HepG2 (cell line): Measurements from ENCODE around the gene FDXR. TPM values are rescaled to one million over a fixed set of nuclear protein-coding genes. Genes with fewer than 3 reads are reported as not detected.

ENCODE experiments used
- ATAC-seq: fragments of 200-7000 bp; cut with Tn5 transposase; 3 replicates; pipeline ENCODE4 v1.9.1; 2020; ENCODE audit warnings: mild to moderate bottlenecking, moderate library complexity
- BruUV-seq: library from RNA; stranded (reverse); fragments of 400-500 nt; replicated peaks from 2 replicates; lab custom pipeline; 2021; lab: Mats Ljungman, UMichigan
- CTCF ChIA-PET: fragments of 300-600 bp; formaldehyde crosslinking; extraction: SDS; loops from one replicate; lab custom pipeline; 2021; ENCODE audit warnings: low total read pairs, inconsistent platforms, low intra/inter-chr PET ratio; lab: Yijun Ruan, JAX
- POLR2A ChIA-PET: fragments of 350-600 bp; sonication (Branson Sonifier 250); formaldehyde crosslinking; loops from one replicate; lab custom pipeline; 2020; ENCODE audit warnings: antibody characterized with exemption, inconsistent platforms; lab: Yijun Ruan, JAX
- DNase-seq: peaks from one replicate; pipeline ENCODE4 v3.0.0-alpha.2; 2015; ENCODE audit warnings: low spot score
- FAIRE-seq: peaks from 3 replicates; lab custom pipeline; 2011; peaks lifted over from hg19 to GRCh38; lab: Jason Lieb, UNC
- H2AFZ ChIP-seq: one replicate; pipeline ENCODE4 v1.6.1; 2011; ENCODE audit warnings: low read length, inconsistent platforms
- H3K27ac ChIP-seq: fragments of 300-600 bp; 3 replicates; pipeline ENCODE4 v1.8.0; 2011; ENCODE audit warnings: mixed run types, mild to moderate bottlenecking, mixed read lengths, low read length, inconsistent platforms; ENCODE audit not compliant: insufficient read depth; ENCODE audit errors: extremely low read length
- H3K27me3 ChIP-seq, 2 experiments: fragments of 200-600 bp in 1 of 2; 2 replicates in 1 of 2; 3 replicates in 1 of 2; pipeline versions ENCODE4 v1.6.0 to v1.8.0; 2011; ENCODE audit warnings: low read length in 2 of 2, mild to moderate bottlenecking in 2 of 2, moderate library complexity in 2 of 2, inconsistent platforms in 1 of 2; ENCODE audit not compliant: insufficient read depth in 2 of 2, control insufficient read depth in 1 of 2
- H3K36me3 ChIP-seq, 2 experiments: fragments of 200-600 bp in 1 of 2; replicated peaks in 1 of 2; 2 replicates in 1 of 2; 3 replicates in 1 of 2; pipeline versions ENCODE4 v1.5.1 to v1.8.0; 2011; ENCODE audit warnings: low read length in 2 of 2, inconsistent platforms in 1 of 2; ENCODE audit not compliant: insufficient read depth in 2 of 2, control insufficient read depth in 1 of 2
- H3K4me1 ChIP-seq: 2 replicates; pipeline ENCODE4 v1.5.1; 2012; ENCODE audit warnings: low read length, inconsistent platforms; ENCODE audit not compliant: insufficient read depth
- H3K4me2 ChIP-seq: 2 replicates; pipeline ENCODE4 v1.6.0; 2011; ENCODE audit warnings: low read depth, low read length, inconsistent platforms
- H3K4me3 ChIP-seq, 3 experiments: fragments of 200-600 bp in 1 of 3; sonication (generic), shearing (Covaris generic) in 1 of 3; replicated peaks in 1 of 3; 2 replicates each; pipeline ENCODE4 v1.5.1; 2011 to 2016; ENCODE audit warnings: low read length in 3 of 3, inconsistent platforms in 2 of 3, low read depth in 2 of 3, mild to moderate bottlenecking in 2 of 3, control low read depth in 1 of 3, mixed read lengths in 1 of 3; ENCODE audit not compliant: insufficient read depth in 1 of 3
- H3K79me2 ChIP-seq: one replicate; pipeline ENCODE4 v1.6.1; 2011; ENCODE audit warnings: low read length, inconsistent platforms; ENCODE audit not compliant: insufficient read depth
- H3K9ac ChIP-seq: 2 replicates; pipeline ENCODE4 v1.6.0; 2011; ENCODE audit warnings: mild to moderate bottlenecking, low read depth, low read length, inconsistent platforms; ENCODE audit not compliant: insufficient read depth
- H3K9me3 ChIP-seq: 2 replicates; pipeline ENCODE4 v1.5.1; 2012; ENCODE audit warnings: mild to moderate bottlenecking, low read length
- H4K20me1 ChIP-seq: 2 replicates; pipeline ENCODE4 v1.6.0; 2011; ENCODE audit warnings: inconsistent platforms, mild to moderate bottlenecking, low read length, moderate library complexity; ENCODE audit not compliant: insufficient read depth
- ARHGAP35 ChIP-seq: sonication (generic); formaldehyde crosslinking; IDR thresholded peaks from 2 replicates; pipeline ENCODE4 v1.9.0; 2022; ENCODE audit warnings: mild to moderate bottlenecking, inconsistent platforms, moderate library complexity, missing genetic modification reagents, borderline replicate concordance
- ELF4 ChIP-seq: sonication (generic); formaldehyde crosslinking; IDR thresholded peaks from 2 replicates; pipeline ENCODE4 v1.5.0; 2020; ENCODE audit warnings: missing genetic modification reagents, mild to moderate bottlenecking, moderate library complexity, borderline replicate concordance
- HMGXB4 ChIP-seq, 2 experiments: sonication (generic) in 1 of 2; formaldehyde crosslinking in 1 of 2; IDR thresholded peaks; 2 replicates each; pipeline versions ENCODE4 v1.4.0 to v1.6.1; 2018 to 2020; ENCODE audit warnings: missing genetic modification reagents in 2 of 2, borderline replicate concordance in 1 of 2, low read depth in 1 of 2, mild to moderate bottlenecking in 1 of 2, missing biosample characterization in 1 of 2
- MEF2D ChIP-seq: sonication (generic); formaldehyde crosslinking; IDR thresholded peaks from 2 replicates; pipeline ENCODE4 v1.5.1; 2020; ENCODE audit warnings: mild to moderate bottlenecking, missing genetic modification reagents
- MZF1 ChIP-seq: sonication (generic); formaldehyde crosslinking; IDR thresholded peaks from 2 replicates; pipeline ENCODE4 v1.8.1; 2023; ENCODE audit warnings: mild to moderate bottlenecking, missing genetic modification reagents, borderline replicate concordance
- PHF8 ChIP-seq: sonication (generic); formaldehyde crosslinking; IDR thresholded peaks from 2 replicates; pipeline ENCODE4 v1.5.0; 2020; ENCODE audit warnings: missing genetic modification reagents
- SALL2 ChIP-seq: sonication (generic); formaldehyde crosslinking; IDR thresholded peaks from 2 replicates; pipeline ENCODE4 v1.8.1; 2023; ENCODE audit warnings: mild to moderate bottlenecking, missing genetic modification reagents, inconsistent platforms
- ZHX1 ChIP-seq: sonication (generic); formaldehyde crosslinking; IDR thresholded peaks from 2 replicates; pipeline ENCODE4 v1.8.1; 2022; ENCODE audit warnings: low read depth, mild to moderate bottlenecking, missing genetic modification reagents
- ZNF136 ChIP-seq: sonication (generic); formaldehyde crosslinking; IDR thresholded peaks from 2 replicates; pipeline ENCODE4 v1.8.1; 2022; ENCODE audit warnings: low read depth, mild to moderate bottlenecking, moderate library complexity, missing genetic modification reagents
- ZNF274 ChIP-seq: sonication (generic); formaldehyde crosslinking; IDR thresholded peaks from 2 replicates; pipeline ENCODE4 v1.5.1; 2020; ENCODE audit warnings: mild to moderate bottlenecking, missing genetic modification reagents
- ZNF354B ChIP-seq: sonication (generic); formaldehyde crosslinking; IDR thresholded peaks from 2 replicates; pipeline ENCODE4 v1.8.0; 2022; ENCODE audit warnings: mild to moderate bottlenecking, missing genetic modification reagents
- WGBS: methylation state at CpG from one replicate; pipeline ENCODE4 v1.1.6; 2017; ENCODE audit warnings: low lambda C conversion rate; 5-methylcytosine and 5-hydroxymethylcytosine counted together
- in situ Hi-C: cut with HindIII; loops from 2 replicates; pipeline ENCODE4 v1.10.0; 2017; ENCODE audit warnings: low pct_unique_long_range_greater_than_20kb; ENCODE audit not compliant: extremely low pct_ligation_motif_present
- intact Hi-C: fragments of 100-400 bp; cut with micrococcal nuclease; formaldehyde crosslinking; loops from one replicate; pipeline ENCODE4 v1.10.0; 2022; ENCODE audit not compliant: unreplicated experiment
- polyA plus RNA-seq, 8 experiments: library from polyadenylated mRNA; depleted of rRNA in 3 of 8; stranded (reverse) in 7 of 8; unstranded in 1 of 8; fragments of >200 nt; fragmentation: Illumina TruSeq in 4 of 8; extraction: Trizol in 4 of 8; gene quantifications; 2 replicates each; pipeline versions ENCODE4 v1.2.1 to v1.2.3, GENCODE V29; 2011 to 2016; ENCODE audit warnings: low read depth in 4 of 8, missing spikeins in 1 of 8, mixed read lengths in 1 of 8; ENCODE audit not compliant: insufficient read depth in 1 of 8
- total RNA-seq, 5 experiments: library from RNA; depleted of rRNA; stranded (reverse); fragments of >200 nt; fragmentation: Illumina TruSeq; extraction: Trizol; gene quantifications; 2 replicates each; pipeline ENCODE4 v1.2.3, GENCODE V29; 2016; ENCODE audit warnings: low read depth in 1 of 5
- TF ChIP-seq, protein P1 (sequence below): IDR thresholded peaks from 2 replicates; pipeline ENCODE4 v1.6.1; 2016; ENCODE audit warnings: low read depth, control low read depth
- TF ChIP-seq, protein P2 (sequence below): sonication (generic); IDR thresholded peaks from 2 replicates; pipeline ENCODE4 v1.6.1; 2016; ENCODE audit warnings: low read depth, borderline replicate concordance

The FDXR gene
- total and polyA plus RNA-seq, 2 of the 13 experiments (the other 11 are each of a cell fraction or from before 2014, with no cell fraction given), result 23.4 to 116 TPM

- H3K27me3 ChIP-seq, result peaks cover 2 to 13% of the 10 kb centered on the region in 2 experiments; a peak in 3 of 5 replicates
- no peak overlapping the region for H3K4me3 ChIP-seq
- H3K27ac ChIP-seq, result no peak overlapping the region
- DNase-seq (peak; percentile 56), ATAC-seq (peak; percentile 56), FAIRE-seq (peak; percentile 92)
- intact Hi-C loops (loop anchor here (2.0 to 10.0 kb wide), 2 partner anchors 120 to 210 kb away; no protein-coding TSS in a partner anchor), in situ Hi-C loops (loop anchor here (5.0 kb wide), 1 partner anchor 73 kb away; no protein-coding TSS in a partner anchor)
- no peaks in the 10 kb centered on the region for H3K79me2 ChIP-seq
- ChIA-PET CTCF (interaction anchor here (0.7 to 1.9 kb wide), 5 partner anchors 22 to 207 kb away, joined by 3 to 26 read pairs (median 3); no protein-coding TSS in a partner anchor), POLR2A (interaction anchor here (1.1 to 1.4 kb wide), 2 partner anchors 10 to 22 kb away, joined by 3 read pairs; no protein-coding TSS in a partner anchor)
- H3K9ac ChIP-seq, result no peak overlapping the region
- no TSS peak for BruUV-seq
- H3K36me3 ChIP-seq, result peaks cover 4% of the 10 kb centered on the region in 2 experiments; a peak in 4 of 5 replicates
- no peak overlapping the region for H2AFZ ChIP-seq
- H4K20me1 ChIP-seq, result no peaks in the 10 kb centered on the region
- no peaks in the 10 kb centered on the region for H3K9me3 ChIP-seq
- peaks cover 58% of the 10 kb centered on the region for H3K4me1 ChIP-seq
- WGBS, result 36% methylated on average over 11 of the region's 11 CpGs
- H3K4me2 ChIP-seq, result no peak overlapping the region
- peak; percentile 63; the same call in 1 of the 2 replicates for TF ChIP-seq ZNF136 (CRISPR knock-in tag)
- 0 out of 2 replicates have a peak, but pooled peaks have one; percentile 34 for TF ChIP-seq ZHX1 (CRISPR knock-in tag)
- no peak for TF ChIP-seq PHF8 (CRISPR knock-in tag)
- TF ChIP-seq ELF4, result no peak
- 0 out of 2 replicates have a peak, but pooled peaks have one; percentile 75 for TF ChIP-seq MZF1 (CRISPR knock-in tag)
- TF ChIP-seq, protein P1, sequence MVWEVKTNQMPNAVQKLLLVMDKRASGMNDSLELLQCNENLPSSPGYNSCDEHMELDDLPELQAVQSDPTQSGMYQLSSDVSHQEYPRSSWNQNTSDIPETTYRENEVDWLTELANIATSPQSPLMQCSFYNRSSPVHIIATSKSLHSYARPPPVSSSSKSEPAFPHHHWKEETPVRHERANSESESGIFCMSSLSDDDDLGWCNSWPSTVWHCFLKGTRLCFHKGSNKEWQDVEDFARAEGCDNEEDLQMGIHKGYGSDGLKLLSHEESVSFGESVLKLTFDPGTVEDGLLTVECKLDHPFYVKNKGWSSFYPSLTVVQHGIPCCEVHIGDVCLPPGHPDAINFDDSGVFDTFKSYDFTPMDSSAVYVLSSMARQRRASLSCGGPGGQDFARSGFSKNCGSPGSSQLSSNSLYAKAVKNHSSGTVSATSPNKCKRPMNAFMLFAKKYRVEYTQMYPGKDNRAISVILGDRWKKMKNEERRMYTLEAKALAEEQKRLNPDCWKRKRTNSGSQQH (CRISPR knock-in tag), result no peak
- no peak for TF ChIP-seq SALL2 (CRISPR knock-in tag)
- no peak for TF ChIP-seq ARHGAP35 (CRISPR knock-in tag)
- no peak for TF ChIP-seq ZNF354B (CRISPR knock-in tag)
- TF ChIP-seq MEF2D (CRISPR knock-in tag), result no peak
- TF ChIP-seq, protein P2, sequence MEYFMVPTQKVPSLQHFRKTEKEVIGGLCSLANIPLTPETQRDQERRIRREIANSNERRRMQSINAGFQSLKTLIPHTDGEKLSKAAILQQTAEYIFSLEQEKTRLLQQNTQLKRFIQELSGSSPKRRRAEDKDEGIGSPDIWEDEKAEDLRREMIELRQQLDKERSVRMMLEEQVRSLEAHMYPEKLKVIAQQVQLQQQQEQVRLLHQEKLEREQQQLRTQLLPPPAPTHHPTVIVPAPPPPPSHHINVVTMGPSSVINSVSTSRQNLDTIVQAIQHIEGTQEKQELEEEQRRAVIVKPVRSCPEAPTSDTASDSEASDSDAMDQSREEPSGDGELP, result no peak
- peak; percentile 34; the same call in 1 of the 2 replicates for TF ChIP-seq ZNF274 (CRISPR knock-in tag)
- TF ChIP-seq HMGXB4 (CRISPR knock-in tag; IDR thresholded peaks at IDR 0.05; ENCODE audit: borderline replicate concordance in 1 of 2, low read depth in 1 of 2), result peak; percentile 23 to 58; a peak in 1 of 4 replicates
Measured at GRCh38 chr17:74864866-74865395, 7.9 kb downstream of the FDXR start.
